ENCODE data around the gene GFER.
A peak's percentile ranks its signal among the peaks of the same experiment; 100 is the strongest.

Gene GFER

DNA sequence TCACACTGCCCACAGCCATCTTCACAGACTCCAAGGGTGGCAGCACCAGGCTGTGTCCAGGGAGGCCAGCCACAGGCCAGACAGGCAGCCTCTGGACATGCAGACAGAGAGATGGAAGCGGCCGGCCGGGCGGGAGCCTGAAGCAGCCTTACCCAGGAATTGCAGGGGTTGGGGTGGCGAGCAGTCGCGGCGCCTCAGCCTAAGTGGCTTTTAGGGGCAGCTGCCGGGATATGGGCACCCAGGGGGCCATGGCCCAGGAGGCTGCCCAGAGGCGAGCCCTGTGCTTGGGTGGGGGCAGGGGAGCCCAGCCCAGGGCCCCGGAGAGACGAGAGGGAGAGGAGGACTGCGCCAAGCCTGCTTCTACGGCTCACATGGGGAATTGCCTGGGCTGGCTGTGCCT, 41.3 kb downstream of the GFER start:
- Histone ChIP-seq H3K27ac (ENCODE audit: low read depth, low read length, severe bottlenecking) (no peak overlapping the region), H3K9me3 (ENCODE audit: control insufficient read depth, low read length) (no peaks in the 10 kb centered on the region), H3K36me3 (ENCODE audit: control insufficient read depth, insufficient read depth, low read length) (peaks cover 15% of the 10 kb centered on the region), H3K4me1 (ENCODE audit: control insufficient read depth, insufficient read depth, low read length, poor library complexity, severe bottlenecking) (peaks cover 22% of the 10 kb centered on the region), H3K4me3 (ENCODE audit: extremely low read depth, insufficient read depth, low read length, poor library complexity, severe bottlenecking) (no peak overlapping the region)
- WGBS, 2 experiments (ENCODE audit: insufficient coverage in 2 of 2) = 96 to 98% methylated on average over 14 of the region's 14 CpGs

DNA sequence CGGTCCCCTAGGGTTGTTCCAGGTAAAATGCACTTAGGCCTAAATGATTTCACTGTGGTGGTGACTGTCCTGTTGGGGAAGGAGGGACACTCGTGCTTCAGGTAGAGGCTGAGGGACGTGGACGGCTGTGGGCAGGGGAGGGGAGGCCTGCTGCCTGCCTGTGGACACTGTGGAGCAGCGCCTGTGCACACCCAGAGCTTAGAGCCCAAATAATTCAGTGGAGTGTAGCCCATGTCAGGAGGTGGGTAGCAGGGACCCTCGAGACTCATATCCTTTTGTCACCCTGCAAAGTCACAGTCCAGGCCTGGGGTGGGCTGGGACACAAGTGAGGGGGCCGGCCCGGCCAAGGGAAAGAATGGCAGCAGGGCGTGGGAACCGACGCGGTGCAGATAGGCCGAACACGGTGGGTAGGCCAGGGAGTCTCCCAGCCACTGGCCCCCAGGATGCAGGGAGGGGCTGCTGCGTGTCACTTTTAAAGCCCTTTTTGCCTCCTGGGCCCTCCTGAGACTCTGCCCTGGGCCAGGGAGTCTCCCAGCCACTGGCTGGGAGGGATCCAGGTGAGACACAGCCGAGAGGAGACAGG, 42.0 kb downstream of the GFER start:
- WGBS, 2 experiments (ENCODE audit: insufficient coverage in 2 of 2) = 84 to 89% methylated on average over 10 to 13 of the region's 16 CpGs
- H3K4me3 ChIP-seq (ENCODE audit: extremely low read depth, insufficient read depth, low read length, poor library complexity, severe bottlenecking) = peak overlapping the region; percentile 11
- peaks cover 22% of the 10 kb centered on the region for H3K36me3 ChIP-seq (ENCODE audit: control insufficient read depth, insufficient read depth, low read length)
- H3K27ac ChIP-seq (ENCODE audit: low read depth, low read length, severe bottlenecking) = no peak overlapping the region
- H3K4me1 ChIP-seq (ENCODE audit: control insufficient read depth, insufficient read depth, low read length, poor library complexity, severe bottlenecking) = peaks cover 25% of the 10 kb centered on the region
- H3K9me3 ChIP-seq (ENCODE audit: control insufficient read depth, low read length) = no peaks in the 10 kb centered on the region

DNA sequence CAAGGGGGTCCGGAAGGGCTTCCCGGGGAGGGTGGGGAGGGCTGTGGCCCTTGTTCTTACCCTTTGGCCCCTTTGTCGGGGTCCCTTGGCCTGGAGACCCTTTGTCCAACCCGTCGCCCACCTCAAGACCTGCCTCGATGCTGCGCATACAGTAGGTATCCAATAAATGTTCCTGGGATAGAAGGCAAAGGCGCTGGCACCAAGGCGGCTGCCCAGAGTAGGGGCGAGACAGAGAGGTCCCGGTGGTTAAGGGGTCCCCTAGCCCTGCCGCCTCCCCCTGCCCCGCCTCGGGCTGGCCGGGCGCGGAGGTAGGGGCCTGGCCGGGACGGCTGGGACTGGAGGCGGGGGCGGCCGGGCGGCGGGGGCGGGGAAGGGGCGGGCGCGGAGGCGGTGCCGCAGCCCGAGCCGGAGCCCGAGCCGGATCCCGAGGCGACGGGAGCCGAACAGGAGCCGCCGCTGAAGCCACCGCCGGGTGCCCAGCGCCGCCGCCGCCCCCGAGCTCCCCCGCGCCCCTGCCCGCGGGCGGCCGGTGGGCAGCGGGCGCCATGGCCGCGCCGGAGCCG, 42.5 kb downstream of the GFER start, which contains the start of gene NHERF2:
Gene NHERF2, plus strand, starts transcription at position 442 of the 563 bp plus-strand sequence. Its CDS starts 104 bp downstream, at position 546.
- H3K4me1 ChIP-seq (ENCODE audit: control insufficient read depth, insufficient read depth, low read length, poor library complexity, severe bottlenecking) = peaks cover 31% of the 10 kb centered on the region
- 12 to 18% methylated on average over 39 to 56 of the region's 59 CpGs for whole genome bisulfite sequencing, 2 experiments (ENCODE audit: insufficient coverage in 2 of 2)
- H3K36me3 ChIP-seq (ENCODE audit: control insufficient read depth, insufficient read depth, low read length) = peaks cover 27% of the 10 kb centered on the region
- no peaks in the 10 kb centered on the region for H3K9me3 ChIP-seq (ENCODE audit: control insufficient read depth, low read length)
- H3K4me3 ChIP-seq (ENCODE audit: extremely low read depth, insufficient read depth, low read length, poor library complexity, severe bottlenecking) = peak within 1 kb of the TSS; percentile 62
- H3K27ac ChIP-seq (ENCODE audit: low read depth, low read length, severe bottlenecking) = no peak within 1 kb of the TSS

DNA sequence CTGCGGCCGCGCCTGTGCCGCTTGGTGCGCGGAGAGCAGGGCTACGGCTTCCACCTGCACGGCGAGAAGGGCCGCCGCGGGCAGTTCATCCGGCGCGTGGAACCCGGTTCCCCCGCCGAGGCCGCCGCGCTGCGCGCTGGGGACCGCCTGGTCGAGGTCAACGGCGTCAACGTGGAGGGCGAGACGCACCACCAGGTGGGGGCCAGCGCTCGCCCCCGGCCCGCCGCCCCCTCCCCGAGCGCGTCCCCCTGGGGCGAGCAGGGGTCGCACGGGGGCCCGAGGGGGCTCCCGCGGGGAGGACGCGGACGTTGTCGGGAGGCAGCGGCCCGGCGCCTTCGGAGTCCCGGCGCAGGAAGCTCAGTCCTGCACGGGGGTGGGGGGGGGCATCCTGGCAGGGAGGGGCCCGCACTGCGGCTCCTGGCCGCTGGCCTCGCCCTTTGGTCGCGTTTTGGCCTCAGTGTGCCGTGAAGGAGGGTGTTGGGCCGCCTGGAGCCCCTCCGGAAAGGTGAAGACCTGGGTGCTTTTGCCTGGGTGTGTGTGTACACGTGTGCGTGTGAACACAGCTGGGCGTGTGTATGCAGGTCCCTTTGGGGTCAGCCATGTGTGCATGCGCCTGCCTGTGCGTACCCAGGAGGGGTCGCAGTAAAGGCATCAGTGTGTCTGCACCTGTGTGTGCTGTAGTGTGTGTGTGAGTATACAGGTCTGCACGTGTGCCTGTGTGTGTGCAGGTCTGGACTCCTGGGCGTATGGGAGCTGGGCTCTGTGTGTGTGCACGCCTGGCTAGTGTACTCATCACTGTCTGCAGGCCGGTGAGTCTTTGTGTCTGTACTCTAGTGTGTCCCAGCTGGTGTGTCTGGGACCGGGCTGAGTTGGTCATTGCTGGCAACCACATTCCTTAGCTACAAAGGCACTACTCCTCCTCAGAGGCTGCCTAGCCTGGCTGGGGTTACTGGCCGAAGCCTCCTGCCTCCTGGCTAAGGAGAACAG, 43.3 kb downstream of the GFER start:
- no peaks in the 10 kb centered on the region for H3K9me3 ChIP-seq (ENCODE audit: control insufficient read depth, low read length)
- peaks cover 27% of the 10 kb centered on the region for H3K36me3 ChIP-seq (ENCODE audit: control insufficient read depth, insufficient read depth, low read length)
- H3K4me1 ChIP-seq (ENCODE audit: control insufficient read depth, insufficient read depth, low read length, poor library complexity, severe bottlenecking) = peaks cover 33% of the 10 kb centered on the region
- H3K4me3 ChIP-seq (ENCODE audit: extremely low read depth, insufficient read depth, low read length, poor library complexity, severe bottlenecking) = peak overlapping the region; percentile 62
- 16 to 18% methylated on average over 31 to 54 of the region's 76 CpGs for WGBS, 2 experiments (ENCODE audit: insufficient coverage in 2 of 2)
- no peak overlapping the region for H3K27ac ChIP-seq (ENCODE audit: low read depth, low read length, severe bottlenecking)

DNA sequence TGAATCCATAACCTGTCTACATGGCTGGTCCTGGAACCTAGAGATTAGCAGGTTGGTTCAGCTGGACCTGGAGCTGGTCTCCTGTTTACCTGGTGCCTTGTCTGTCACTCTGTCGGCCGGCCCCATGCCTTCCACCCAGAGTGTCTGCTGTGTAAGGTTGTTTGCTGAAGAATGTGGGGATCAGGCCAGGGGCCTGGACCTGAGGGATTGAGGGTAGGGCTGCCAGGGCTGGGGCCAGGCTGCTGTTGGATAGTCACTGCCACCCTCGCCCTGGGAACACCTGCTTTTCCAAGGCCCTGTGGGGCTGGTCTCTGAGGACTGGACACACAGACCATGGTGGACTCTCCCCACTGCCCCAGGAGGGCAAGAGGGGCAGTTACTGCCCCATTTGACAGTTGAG, 44.2 kb downstream of the GFER start:
- Histone ChIP-seq H3K36me3 (ENCODE audit: control insufficient read depth, insufficient read depth, low read length) (peaks cover 27% of the 10 kb centered on the region), H3K4me1 (ENCODE audit: control insufficient read depth, insufficient read depth, low read length, poor library complexity, severe bottlenecking) (peaks cover 37% of the 10 kb centered on the region), H3K9me3 (ENCODE audit: control insufficient read depth, low read length) (no peaks in the 10 kb centered on the region), H3K4me3 (ENCODE audit: extremely low read depth, insufficient read depth, low read length, poor library complexity, severe bottlenecking) (peak overlapping the region; percentile 62), H3K27ac (ENCODE audit: low read depth, low read length, severe bottlenecking) (no peak overlapping the region)
- 92 to 100% methylated on average over 1 to 3 of the region's 3 CpGs for WGBS, 2 experiments (ENCODE audit: insufficient coverage in 2 of 2)

DNA sequence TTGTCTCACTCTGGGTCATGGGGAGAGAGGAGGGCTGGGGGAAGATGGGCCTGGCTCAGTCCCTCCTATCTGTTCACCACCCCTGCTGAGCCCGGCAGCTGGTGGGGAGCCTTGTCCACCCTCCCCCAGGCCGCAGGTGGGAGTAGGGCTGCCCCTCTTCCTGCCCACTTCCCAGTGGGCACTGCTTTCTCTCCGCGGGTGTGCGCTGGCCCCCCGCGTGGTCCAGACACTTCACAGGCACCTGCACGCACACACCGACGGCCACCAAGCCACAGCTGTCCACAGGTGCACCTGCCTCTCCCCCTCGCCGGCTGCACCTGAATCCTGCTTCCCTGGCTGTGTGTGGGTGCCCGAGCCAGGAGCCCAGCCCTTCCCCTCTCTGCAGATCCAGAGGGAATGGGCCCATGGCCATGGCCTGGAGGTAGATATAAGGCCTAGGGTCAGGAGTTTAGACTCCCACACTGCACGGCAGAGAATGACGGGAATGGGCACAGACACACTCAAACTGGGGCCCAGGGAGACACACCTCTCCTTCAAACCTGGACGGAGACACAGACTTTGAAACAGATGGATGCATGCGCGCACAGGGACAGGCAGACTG, 44.7 kb downstream of the GFER start:
- Histone ChIP-seq H3K4me1 (ENCODE audit: control insufficient read depth, insufficient read depth, low read length, poor library complexity, severe bottlenecking) (peaks cover 38% of the 10 kb centered on the region), H3K36me3 (ENCODE audit: control insufficient read depth, insufficient read depth, low read length) (peaks cover 27% of the 10 kb centered on the region), H3K9me3 (ENCODE audit: control insufficient read depth, low read length) (no peaks in the 10 kb centered on the region), H3K4me3 (ENCODE audit: extremely low read depth, insufficient read depth, low read length, poor library complexity, severe bottlenecking) (no peak overlapping the region), H3K27ac (ENCODE audit: low read depth, low read length, severe bottlenecking) (no peak overlapping the region)
- 95 to 97% methylated on average over 17 of the region's 18 CpGs for WGBS, 2 experiments (ENCODE audit: insufficient coverage in 2 of 2)

DNA sequence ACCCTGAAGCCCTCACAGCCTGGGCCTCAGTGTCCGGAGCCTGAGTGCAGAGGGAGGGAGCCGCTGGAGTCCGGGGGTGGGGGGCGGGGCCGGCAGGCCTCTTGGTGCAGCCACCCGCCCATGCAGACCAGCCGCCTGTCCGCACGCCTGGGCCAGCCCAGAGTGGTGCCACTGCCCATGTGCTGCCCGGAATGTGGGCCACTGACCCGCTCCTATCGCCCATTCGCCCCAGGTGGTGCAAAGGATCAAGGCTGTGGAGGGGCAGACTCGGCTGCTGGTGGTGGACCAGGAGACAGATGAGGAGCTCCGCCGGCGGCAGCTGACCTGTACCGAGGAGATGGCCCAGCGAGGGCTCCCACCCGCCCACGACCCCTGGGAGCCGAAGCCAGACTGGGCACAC, 45.4 kb downstream of the GFER start:
- peaks cover 36% of the 10 kb centered on the region for H3K4me1 ChIP-seq (ENCODE audit: control insufficient read depth, insufficient read depth, low read length, poor library complexity, severe bottlenecking)
- 90 to 94% methylated on average over 20 to 22 of the region's 22 CpGs for WGBS, 2 experiments (ENCODE audit: insufficient coverage in 2 of 2)
- no peak overlapping the region for H3K27ac ChIP-seq (ENCODE audit: low read depth, low read length, severe bottlenecking)
- no peaks in the 10 kb centered on the region for H3K9me3 ChIP-seq (ENCODE audit: control insufficient read depth, low read length)
- H3K4me3 ChIP-seq (ENCODE audit: extremely low read depth, insufficient read depth, low read length, poor library complexity, severe bottlenecking) = no peak overlapping the region
- peaks cover 27% of the 10 kb centered on the region for H3K36me3 ChIP-seq (ENCODE audit: control insufficient read depth, insufficient read depth, low read length)

DNA sequence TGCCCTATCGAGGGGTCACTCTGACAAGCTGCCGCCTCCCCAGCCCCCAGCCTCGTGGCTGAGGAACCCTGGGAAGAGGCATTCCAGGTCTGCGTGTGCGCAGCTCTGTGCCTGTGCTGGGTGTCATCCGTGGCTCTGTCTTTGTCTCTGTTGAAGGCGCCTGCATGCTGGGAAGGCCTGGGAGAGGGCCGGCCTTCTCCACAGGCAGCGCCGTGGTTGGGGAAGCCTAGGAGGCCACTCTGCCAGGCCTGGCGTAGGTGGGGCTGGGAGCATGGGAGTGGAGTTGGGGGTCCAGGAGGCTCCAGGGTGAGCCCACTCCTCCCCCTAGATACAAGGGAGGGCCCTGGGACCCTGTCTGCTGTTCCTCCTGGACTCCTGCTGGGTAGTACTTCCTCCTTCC, 46.0 kb downstream of the GFER start:
- WGBS, 2 experiments (ENCODE audit: insufficient coverage in 2 of 2) = 93 to 95% methylated on average over 7 to 8 of the region's 11 CpGs
- no peaks in the 10 kb centered on the region for H3K9me3 ChIP-seq (ENCODE audit: control insufficient read depth, low read length)

DNA sequence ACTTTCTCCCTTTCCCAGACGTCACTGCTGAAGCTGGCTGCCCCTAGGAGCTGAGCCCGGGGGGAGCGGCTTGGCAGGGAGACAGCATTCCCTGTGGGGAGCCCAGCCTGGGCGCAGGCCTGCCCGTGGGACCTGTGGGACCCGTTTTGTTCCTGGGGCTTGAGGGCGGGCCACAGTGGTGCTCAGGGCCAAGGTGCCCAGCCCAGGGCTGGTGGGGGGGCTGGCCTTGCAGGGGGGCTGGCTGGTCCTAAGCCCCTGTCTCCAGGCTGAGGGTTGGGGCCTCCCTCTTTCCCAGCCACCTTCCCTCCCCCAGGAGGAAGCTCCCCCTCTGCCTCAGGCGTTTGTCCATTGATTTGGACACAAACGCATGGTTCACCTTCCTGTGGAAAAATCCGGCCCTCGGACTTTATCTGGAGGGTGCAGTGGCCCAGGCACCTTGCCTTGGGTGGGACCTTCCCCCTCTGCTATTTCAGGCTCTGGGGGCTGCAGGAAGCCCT, 47.1 kb downstream of the GFER start:
- Histone ChIP-seq H3K27ac (ENCODE audit: low read depth, low read length, severe bottlenecking) (peak overlapping the region; percentile 10), H3K36me3 (ENCODE audit: control insufficient read depth, insufficient read depth, low read length) (peaks cover 27% of the 10 kb centered on the region), H3K4me1 (ENCODE audit: control insufficient read depth, insufficient read depth, low read length, poor library complexity, severe bottlenecking) (peaks cover 46% of the 10 kb centered on the region), H3K4me3 (ENCODE audit: extremely low read depth, insufficient read depth, low read length, poor library complexity, severe bottlenecking) (no peak overlapping the region), H3K9me3 (ENCODE audit: control insufficient read depth, low read length) (no peaks in the 10 kb centered on the region)
- 94 to 97% methylated on average over 4 to 11 of the region's 11 CpGs for WGBS, 2 experiments (ENCODE audit: insufficient coverage in 2 of 2)

More for the DNA sequence above, 46.0 kb downstream of the GFER start:
- no peak overlapping the region for H3K27ac ChIP-seq (ENCODE audit: low read depth, low read length, severe bottlenecking)
- peaks cover 39% of the 10 kb centered on the region for H3K4me1 ChIP-seq (ENCODE audit: control insufficient read depth, insufficient read depth, low read length, poor library complexity, severe bottlenecking)
- H3K36me3 ChIP-seq (ENCODE audit: control insufficient read depth, insufficient read depth, low read length) = peaks cover 27% of the 10 kb centered on the region
- H3K4me3 ChIP-seq (ENCODE audit: extremely low read depth, insufficient read depth, low read length, poor library complexity, severe bottlenecking) = no peak overlapping the region

DNA sequence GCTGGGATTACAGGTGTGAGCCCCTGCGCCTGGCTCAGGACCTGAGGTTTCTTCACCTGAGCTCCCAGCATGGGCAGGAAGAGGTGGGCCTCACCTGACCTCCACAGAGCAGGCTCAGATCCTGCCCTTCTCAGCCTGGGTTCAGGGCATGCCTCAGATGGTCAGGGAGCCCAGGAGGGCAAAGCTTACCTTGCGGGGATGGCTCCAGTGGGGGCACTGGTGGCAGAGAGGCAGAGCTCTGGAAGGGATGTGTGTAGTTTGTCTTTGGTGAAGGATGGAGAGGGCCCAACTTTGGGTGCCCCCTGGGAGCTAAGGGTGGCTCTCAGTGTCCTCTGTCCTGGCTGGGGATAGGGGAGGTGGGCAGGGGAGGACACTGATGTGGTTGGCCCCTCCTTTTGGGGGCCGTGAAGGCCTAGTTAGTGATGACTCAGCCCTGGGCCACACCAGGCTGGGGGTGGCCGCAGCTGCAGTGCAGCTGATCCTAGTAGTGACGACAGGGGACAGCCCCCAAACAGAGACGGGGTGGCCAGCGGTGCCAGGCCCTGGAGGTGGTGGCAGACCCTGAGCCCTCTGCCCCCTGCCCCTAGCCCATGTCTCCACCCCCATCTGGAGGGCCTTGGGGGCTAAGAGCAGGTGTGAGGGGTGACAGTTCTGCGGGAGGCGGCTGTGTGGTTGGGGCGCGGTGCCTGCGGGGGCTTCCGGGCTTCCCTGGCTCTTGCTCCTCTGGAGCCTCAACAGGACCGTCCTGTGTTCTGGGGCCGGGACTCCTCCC, 48.5 kb downstream of the GFER start:
- Histone ChIP-seq H3K9me3 (ENCODE audit: control insufficient read depth, low read length) (no peaks in the 10 kb centered on the region), H3K36me3 (ENCODE audit: control insufficient read depth, insufficient read depth, low read length) (peaks cover 40% of the 10 kb centered on the region), H3K27ac (ENCODE audit: low read depth, low read length, severe bottlenecking) (peak overlapping the region; percentile 89), H3K4me1 (ENCODE audit: control insufficient read depth, insufficient read depth, low read length, poor library complexity, severe bottlenecking) (peaks cover 47% of the 10 kb centered on the region), H3K4me3 (ENCODE audit: extremely low read depth, insufficient read depth, low read length, poor library complexity, severe bottlenecking) (no peak overlapping the region)
- WGBS, 2 experiments (ENCODE audit: insufficient coverage in 2 of 2) = 80 to 88% methylated on average over 8 to 10 of the region's 15 CpGs
